ENCODE results near the gene ICA1.
"Not testable (repeated sequence)": the region's sequence is repeated elsewhere in the genome, so short reads cannot be mapped to it uniquely, and the experiment has no call there.

ICA1 gene

DNA sequence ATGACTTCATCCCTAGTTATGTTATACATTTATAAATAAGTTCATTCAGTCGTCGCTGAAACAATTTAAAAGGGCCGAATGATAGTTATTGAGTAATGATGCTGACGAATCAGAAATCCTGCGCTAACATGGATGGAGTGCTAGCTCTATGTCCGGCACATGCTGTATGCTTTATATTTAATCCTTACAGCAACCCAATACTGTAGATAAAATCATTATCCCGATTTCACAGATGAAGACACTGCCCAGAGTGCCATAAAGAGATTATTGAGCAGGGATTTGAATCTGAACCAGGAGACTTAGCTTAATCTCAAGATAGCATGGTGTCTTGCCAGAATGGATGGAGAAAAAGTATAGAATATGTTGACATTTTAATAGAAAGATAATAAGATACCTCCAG lies 1.1 kb upstream of the ICA1 start:
- DNase-seq (ENCODE audit: low read depth in 1 of 2, low spot score in 1 of 2) = no peak

GRCh38 chr7:8260871-8261694 lies 884 bp downstream of the ICA1 start:
- no peak for DNase-seq (ENCODE audit: low read depth in 1 of 2, low spot score in 1 of 2)

- no peak for DNase-seq (ENCODE audit: low read depth in 1 of 2, low spot score in 1 of 2)
These were observed 2.3 kb downstream of the ICA1 start for GRCh38 chr7:8259586-8260222.

GRCh38 chr7:8258734-8259133 lies 3.2 kb downstream of the ICA1 start:
- no peak for DNase-seq (ENCODE audit: low read depth in 1 of 2, low spot score in 1 of 2)

DNA sequence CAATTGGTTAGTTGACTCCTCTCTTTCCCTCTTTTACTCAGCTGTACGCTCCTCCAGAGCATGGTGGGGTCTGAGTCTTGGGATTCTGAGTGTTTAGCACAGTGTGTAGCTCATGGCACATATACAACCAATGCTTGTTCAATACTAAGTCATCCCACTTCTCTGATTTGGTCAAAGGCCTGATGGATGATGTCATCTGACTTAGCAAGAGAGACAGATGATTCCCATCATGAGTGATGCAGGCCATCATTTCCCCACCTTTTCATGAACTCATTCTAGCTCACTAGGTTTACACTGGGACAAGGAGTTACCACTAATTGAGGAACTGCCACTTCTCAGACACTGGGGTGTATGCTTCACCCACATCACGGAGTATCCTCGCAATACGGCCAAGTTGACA lies 3.8 kb downstream of the ICA1 start:
- no peak for DNase-seq (ENCODE audit: low read depth in 1 of 2, low spot score in 1 of 2)

DNA sequence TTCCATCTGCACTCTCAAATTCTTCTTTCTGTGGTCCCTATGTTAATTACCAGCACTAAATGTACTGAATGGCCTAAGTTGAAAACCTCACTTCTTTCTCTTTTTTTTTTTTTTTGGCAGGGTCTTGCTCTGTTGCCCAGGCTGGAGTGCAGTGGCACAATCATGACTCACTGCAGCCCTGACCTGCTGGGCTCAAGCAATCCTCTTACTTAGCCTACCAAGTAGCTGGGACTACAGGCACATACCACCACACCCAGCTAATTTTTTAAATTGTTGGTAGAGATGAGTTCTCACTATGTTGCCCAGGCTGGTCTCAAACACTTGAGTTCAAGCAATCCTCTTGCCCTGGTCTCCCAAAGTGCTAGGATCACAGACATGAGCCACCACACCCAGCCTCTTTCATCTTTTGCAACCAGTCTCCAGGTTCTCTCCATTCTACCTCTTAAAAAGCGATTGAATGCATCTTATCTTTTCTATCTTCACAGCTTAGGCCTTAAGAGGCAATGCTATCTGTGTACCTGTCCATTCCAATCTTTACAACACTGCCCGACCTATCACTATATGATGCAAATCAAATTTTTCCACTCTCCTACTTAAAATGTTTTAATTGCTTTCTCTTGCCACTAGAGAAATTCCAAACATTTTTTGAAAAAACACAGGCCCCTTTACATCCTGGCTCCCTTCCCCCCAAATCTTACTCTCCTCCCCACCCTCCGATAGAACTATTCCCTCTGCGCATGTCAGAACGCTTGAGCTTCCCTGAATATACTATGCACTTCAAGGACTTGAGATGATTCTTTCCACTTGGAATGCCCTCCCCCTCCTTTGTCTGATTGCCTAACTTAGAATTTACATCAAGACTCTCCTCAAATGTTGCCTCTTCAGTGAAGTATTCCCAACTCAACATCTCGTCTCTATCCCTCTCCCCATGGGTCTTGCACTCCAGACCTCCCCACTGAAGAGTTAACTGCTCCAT lies 6.0 kb downstream of the ICA1 start:
- no peak for DNase-seq (ENCODE audit: low read depth in 1 of 2, low spot score in 1 of 2)

GRCh38 chr7:8254667-8255066 lies 7.3 kb downstream of the ICA1 start:
- DNase-seq (ENCODE audit: low read depth in 1 of 2, low spot score in 1 of 2) = no peak

DNA sequence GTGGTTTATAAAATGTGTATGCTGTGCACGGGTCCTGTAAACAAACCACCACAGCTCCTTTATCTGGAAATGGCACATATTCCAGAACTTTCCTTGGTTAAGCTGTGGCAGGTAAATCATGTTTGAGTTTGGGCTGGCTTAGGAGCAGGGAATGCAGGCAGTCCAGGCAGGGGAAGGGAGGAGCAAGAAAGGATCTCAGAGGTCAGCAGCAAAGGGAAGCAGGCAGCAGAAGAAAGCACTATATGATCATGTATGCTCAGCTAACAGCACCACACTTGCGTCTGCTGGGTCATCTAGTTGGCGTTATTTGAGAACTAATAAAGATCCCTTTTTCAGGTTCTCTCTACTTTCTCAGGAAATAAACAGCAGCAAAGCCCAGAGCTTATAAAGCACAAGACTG lies 7.8 kb downstream of the ICA1 start:
- DNase-seq (ENCODE audit: low read depth in 1 of 2, low spot score in 1 of 2) = no peak

- no peak for DNase-seq (ENCODE audit: low read depth in 1 of 2, low spot score in 1 of 2)
These were observed 10.8 kb downstream of the ICA1 start for GRCh38 chr7:8251195-8251594.

- no peak for DNase-seq (ENCODE audit: low read depth in 1 of 2, low spot score in 1 of 2)
These were observed 11.4 kb downstream of the ICA1 start for GRCh38 chr7:8250547-8250946.

- no peak for DNase-seq (ENCODE audit: low read depth in 1 of 2, low spot score in 1 of 2)
These were observed 12.8 kb downstream of the ICA1 start for GRCh38 chr7:8249121-8249520.

GRCh38 chr7:8246020-8246419 lies 15.9 kb downstream of the ICA1 start:
- no peak for DNase-seq (ENCODE audit: low read depth in 1 of 2, low spot score in 1 of 2)

DNA sequence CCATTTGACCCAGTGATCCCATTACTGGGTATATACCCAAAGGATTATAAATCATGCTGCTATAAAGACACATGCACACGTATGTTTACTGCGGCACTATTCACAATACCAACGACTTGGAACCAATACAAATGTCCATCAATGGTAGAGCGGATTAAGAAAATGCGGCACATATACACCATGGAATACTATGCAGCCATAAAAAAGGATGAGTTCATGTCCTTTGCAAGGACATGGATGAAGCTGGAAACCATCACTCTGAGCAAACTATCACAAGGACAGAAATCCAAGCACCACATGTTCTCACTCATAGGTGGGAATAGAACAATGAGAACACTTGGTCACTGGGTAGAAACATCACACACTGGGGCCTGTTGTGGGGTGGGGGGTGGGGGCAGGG lies 16.9 kb downstream of the ICA1 start:
- not testable (repeated sequence) for DNase-seq (ENCODE audit: low read depth in 1 of 2, low spot score in 1 of 2)

DNA sequence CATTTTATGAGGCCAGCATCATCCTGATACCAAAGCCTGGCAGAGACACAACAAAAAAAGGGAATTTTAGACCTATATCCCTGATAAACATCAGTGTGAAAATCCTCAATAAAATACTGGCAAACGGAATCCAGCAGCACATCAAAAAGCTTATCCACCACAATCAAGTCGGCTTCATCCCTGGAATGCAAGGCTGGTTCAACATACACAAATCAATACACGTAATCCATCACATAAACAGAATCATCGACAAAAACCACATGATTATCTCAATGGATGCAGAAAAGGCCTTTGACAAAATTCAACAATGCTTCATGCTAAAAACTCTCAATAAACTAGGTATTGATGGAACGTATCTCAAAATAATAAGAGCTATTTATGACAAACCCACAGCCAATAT lies 18.9 kb downstream of the ICA1 start:
- DNase-seq (ENCODE audit: low read depth in 1 of 2, low spot score in 1 of 2) = not testable (repeated sequence)

DNA sequence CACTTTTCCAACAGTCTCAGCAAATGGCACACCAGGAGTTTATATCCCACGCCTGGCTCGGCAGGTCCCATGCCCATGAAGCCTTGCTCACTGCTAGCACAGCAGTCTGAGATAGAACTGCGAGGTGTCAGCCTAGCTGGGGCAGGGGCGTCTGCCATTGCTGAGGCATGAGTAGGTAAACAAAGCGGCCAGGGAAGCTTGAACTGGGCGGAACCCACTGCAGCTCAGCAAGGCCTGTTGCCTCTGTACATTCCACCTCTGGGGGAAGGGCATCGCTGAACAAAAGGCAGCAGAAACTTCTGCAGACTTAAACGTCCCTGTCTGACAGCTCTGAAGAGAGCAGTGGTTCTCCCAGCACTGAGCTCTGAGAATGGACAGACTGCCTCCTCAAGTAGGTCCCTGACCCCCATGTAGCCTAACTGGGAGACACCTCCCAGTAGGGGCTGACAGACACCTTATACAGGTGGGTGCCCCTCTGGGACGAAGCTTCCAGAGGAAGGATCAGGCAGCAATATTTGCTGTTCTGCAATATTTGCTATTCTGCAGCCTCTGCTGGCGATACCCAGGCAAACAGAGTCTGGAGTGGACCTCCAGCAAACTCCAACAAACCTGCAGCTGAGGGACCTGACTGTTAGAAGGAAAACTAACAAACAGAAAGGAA lies 22.1 kb downstream of the ICA1 start:
- not testable (repeated sequence) for DNase-seq (ENCODE audit: low read depth in 1 of 2, low spot score in 1 of 2)

DNA sequence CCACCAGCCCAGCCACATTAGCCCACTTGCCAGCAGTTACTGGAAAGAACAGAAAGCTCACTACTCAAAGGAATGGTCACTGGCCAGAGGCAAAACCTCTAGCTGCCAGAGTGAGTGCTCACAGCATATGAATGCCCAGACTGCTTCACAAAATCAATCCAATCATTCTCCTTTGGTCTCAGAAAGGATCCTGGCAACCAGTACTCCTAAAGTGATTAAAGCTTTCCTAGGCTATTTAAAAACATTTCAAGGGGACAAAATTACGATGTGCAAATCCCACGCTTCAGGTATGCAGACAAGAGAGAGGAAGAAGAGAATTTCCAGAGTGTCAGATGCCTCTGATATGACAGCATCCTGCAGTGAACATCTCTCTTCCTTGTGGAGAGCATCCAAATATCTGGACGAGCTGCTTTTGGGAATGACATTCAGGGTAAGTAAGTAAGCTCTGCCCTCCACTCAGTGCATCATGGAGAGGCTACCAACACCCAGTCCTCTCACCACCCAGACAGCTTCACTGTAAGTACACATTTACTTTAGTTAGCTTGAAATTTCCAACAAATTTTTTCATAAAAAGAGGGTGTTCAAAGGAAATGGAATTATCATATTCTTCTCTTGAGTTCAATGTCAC lies 25.1 kb downstream of the ICA1 start:
- DNase-seq (ENCODE audit: low read depth in 1 of 2, low spot score in 1 of 2) = no peak

DNA sequence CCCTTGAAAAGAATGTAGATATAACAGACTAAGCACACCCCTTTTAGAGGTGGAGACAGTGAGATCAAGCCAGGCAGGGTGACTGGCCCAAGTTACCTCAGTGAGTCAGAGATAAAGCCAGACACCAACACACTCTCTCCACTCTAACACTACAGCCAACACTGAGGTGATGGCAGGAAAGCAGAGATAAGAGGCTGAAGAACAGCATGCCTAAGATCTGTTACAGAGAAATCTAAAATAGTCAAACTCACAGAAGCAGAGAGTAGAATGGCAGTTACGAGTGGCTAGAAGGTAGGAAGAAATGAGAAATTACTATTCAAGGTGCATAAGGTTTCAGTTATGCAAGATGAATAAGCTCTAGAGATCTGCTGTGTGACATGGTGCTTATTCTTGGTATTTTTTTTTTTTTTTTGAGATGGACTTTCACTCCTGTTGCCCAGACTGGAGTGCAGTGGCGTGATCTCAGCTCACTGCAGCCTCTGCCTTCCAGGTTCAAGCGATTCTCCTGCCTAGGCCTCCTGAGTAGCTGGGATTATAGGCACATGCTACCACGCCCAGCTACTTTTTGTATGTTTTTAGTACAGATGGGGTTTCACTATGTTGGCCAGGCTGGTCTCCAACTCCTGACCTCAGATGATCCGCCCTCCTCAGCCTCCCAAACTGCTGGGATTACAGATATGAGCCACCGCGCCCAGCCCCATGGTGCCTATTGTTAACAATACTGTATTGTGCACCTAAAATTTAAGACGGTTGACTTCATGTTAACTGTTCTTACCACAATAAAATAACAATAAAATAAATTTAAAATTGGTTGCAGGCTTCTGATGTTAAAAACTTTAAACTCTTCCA lies 28.7 kb downstream of the ICA1 start:
- no peak for DNase-seq (ENCODE audit: low read depth in 1 of 2, low spot score in 1 of 2)

GRCh38 chr7:8229927-8230326 lies 32.0 kb downstream of the ICA1 start:
- no peak for DNase-seq (ENCODE audit: low read depth in 1 of 2, low spot score in 1 of 2)

DNA sequence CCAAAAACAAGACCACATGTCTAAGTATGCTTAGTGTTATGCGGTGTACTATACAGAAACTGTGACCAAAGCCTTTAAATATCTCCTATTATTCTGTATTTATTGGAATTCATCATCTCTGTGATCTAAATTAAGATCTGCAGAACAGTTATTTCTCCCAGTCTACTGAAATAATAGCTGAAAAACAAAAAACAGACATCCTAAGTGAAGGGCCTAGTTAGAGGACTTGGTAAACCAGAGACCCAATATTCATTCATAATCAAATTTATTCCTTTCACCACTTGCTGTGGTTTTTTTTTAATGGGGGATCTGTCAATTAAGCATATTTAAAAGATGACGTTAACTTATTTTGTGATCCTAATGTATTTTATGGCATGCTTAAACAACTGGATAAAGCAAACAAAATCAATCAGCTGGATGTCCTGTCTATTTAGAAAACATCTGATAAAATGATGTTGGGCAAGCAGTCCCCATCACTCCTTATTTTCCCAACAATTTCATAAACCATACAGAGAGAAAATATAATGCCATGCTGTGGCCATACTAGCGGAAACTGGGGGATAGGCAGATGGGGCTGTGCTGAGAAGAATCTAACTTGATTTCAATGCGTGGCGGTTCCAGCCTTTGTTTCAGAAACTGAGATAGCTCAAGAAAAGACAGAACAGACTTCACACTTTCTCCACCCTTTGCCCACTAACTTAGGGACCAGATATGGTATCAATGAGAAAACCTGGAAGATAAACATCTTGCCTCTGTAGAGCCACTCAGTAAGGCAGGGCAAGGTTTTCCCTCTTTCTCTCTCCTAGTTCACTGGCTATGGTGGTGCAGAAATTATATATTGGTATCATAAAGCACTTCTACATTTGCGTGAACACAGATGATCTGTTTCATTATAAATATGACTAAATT lies 32.9 kb downstream of the ICA1 start:
- DNase-seq (ENCODE audit: low read depth in 1 of 2, low spot score in 1 of 2) = no peak

Measured in activated CD4-positive, alpha-beta T cell treated with anti-CD3 and anti-CD28 coated beads, Interleukin-2, amount 50 U/mL, for 24 hours (primary cell).